ENCODE results near the gene UST. TPM values are rescaled to one million over a fixed set of nuclear protein-coding genes. Genes with fewer than 3 reads are reported as not detected.

UST gene
- total RNA-seq, 2 experiments from 2014 or later: 1.4 to 4.1 TPM

GRCh38 chr6:149053848-149054558, 307.2 kb downstream of the UST start:
- no peaks in the 10 kb centered on the region for H3K4me1 ChIP-seq (ENCODE audit: insufficient read depth, low read length, poor library complexity, severe bottlenecking)
- intact Hi-C loops (cut with micrococcal nuclease; ENCODE audit: unreplicated experiment): no loop called here
- no peak overlapping the region for H2AFZ ChIP-seq (ENCODE audit: low read length)
- CTCF ChIA-PET (ENCODE audit: unreplicated experiment): no interaction called here
- no peaks in the 10 kb centered on the region for H3K9me2 ChIP-seq (ENCODE audit: insufficient read depth, low read length)
- no peak overlapping the region for H3K4me2 ChIP-seq (ENCODE audit: low read length)
- no peaks in the 10 kb centered on the region for H3K9me3 ChIP-seq (ENCODE audit: low read length)
- H3K36me3 ChIP-seq (ENCODE audit: insufficient read depth, low read length): no peaks in the 10 kb centered on the region
- H3K4me3 ChIP-seq (ENCODE audit: low read depth, low read length, poor library complexity, severe bottlenecking): no peak overlapping the region
- no peak for DNase-seq (ENCODE audit: low spot score)
- no TSS peak for BruUV-seq (replicated peaks)
- no peaks in the 10 kb centered on the region for H3K79me2 ChIP-seq (ENCODE audit: insufficient read depth, low read depth, low read length)
- TF ChIP-seq EZH2phosphoT487 (IDR thresholded peaks at IDR 0.05; ENCODE audit: borderline replicate concordance, low read depth, low read length) (no peak), CTCF (conservative IDR thresholded peaks at IDR 0.05; ENCODE audit: low read length) (no peak)
- no peaks in the 10 kb centered on the region for H4K20me1 ChIP-seq (ENCODE audit: insufficient read depth, low read length)
- no peak overlapping the region for H3K27ac ChIP-seq (ENCODE audit: low read depth, low read length, poor library complexity, severe bottlenecking)
- POLR2A ChIA-PET: interaction anchor here (0.5 to 1.8 kb wide), 4 partner anchors 9 to 494 kb away, joined by 3 to 9 read pairs (median 5); no protein-coding TSS in a partner anchor

GRCh38 chr6:149054559-149055194, 307.8 kb downstream of the UST start:
- H3K36me3 ChIP-seq (ENCODE audit: insufficient read depth, low read length): no peaks in the 10 kb centered on the region

More at GRCh38 chr6:149054559-149055194, 307.8 kb downstream of the UST start:
- DNase-seq (ENCODE audit: low spot score): no peak
- intact Hi-C loops (cut with micrococcal nuclease; ENCODE audit: unreplicated experiment): no loop called here
- no peak for TF ChIP-seq CTCF (conservative IDR thresholded peaks at IDR 0.05; ENCODE audit: low read length)
- no peak for TF ChIP-seq EZH2phosphoT487 (IDR thresholded peaks at IDR 0.05; ENCODE audit: borderline replicate concordance, low read depth, low read length)
- Histone ChIP-seq H3K4me3 (ENCODE audit: low read depth, low read length, poor library complexity, severe bottlenecking) (no peak overlapping the region), H3K27ac (ENCODE audit: low read depth, low read length, poor library complexity, severe bottlenecking) (no peak overlapping the region), H3K79me2 (ENCODE audit: insufficient read depth, low read depth, low read length) (no peaks in the 10 kb centered on the region), H4K20me1 (ENCODE audit: insufficient read depth, low read length) (no peaks in the 10 kb centered on the region), H3K4me1 (ENCODE audit: insufficient read depth, low read length, poor library complexity, severe bottlenecking) (no peaks in the 10 kb centered on the region), H3K9me2 (ENCODE audit: insufficient read depth, low read length) (no peaks in the 10 kb centered on the region), H3K9me3 (ENCODE audit: low read length) (no peaks in the 10 kb centered on the region), H2AFZ (ENCODE audit: low read length) (no peak overlapping the region), H3K4me2 (ENCODE audit: low read length) (no peak overlapping the region)
- BruUV-seq (replicated peaks): no TSS peak
- POLR2A ChIA-PET: interaction anchor here (0.5 to 1.8 kb wide), 5 partner anchors 10 to 493 kb away, joined by 3 to 9 read pairs (median 4); no protein-coding TSS in a partner anchor
- CTCF ChIA-PET (ENCODE audit: unreplicated experiment): no interaction called here

All from OCI-LY7 (cell line).